MV-4-11 (cell line): ENCODE results near the gene RAB13.

Experiments
- DNase-seq: peaks from one replicate; lab custom pipeline; 2025; lab: John Stamatoyannopoulos, UW

Gene RAB13

DNA sequence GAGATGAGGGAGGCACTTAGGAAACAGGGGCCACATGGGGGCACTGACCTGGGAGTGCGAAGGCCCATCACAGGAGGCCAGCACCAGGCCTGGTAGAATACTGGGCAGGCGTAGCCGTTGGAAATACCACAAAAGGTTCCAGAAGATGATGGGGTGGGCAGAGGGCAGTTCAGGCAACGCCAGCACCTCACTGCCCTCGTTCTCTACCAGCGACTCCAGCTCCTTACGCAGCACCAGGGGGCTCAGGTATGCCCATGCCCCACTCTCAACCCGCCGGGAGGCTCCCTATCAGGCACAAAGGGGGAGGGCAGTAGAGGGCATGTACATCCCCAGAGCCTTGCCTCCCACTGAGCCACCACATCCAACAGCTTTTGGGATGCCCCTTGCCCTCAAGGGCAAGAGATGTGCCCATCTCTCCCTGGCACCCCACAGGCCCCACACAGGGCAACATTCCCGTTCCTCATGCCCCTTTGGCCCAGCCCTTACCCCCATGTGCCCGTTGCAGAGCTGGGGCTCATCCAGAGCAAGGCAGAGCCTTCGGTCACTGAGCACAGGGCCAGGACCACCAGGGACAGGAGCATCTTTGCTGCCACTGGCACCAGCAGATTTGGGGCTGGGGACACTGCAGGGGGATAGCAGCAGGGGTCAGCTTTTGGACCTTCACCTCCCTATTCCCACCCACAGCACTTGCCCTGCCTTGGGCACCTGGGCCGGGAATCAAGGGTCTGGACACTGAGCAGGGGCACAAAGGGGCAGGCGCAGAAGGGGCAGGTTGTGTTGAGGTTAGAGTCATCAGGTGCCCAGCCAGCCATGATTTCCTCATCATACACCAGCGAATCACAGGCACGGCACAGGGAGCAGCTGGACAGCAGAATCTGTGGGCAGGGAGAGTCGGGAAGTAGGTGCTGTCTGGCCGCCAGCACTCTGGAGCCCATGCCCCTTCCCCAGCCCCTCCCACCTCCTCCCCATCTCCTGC is 53.7 kb downstream of the RAB13 start:
- DNase-seq = no peak
